HFF-Myc (cell line): Measurements from ENCODE around the gene POFUT2.

Experiments used
- DNase-seq: peaks from one replicate; pipeline ENCODE4 v3.0.0-alpha.2; 2011; ENCODE audit warnings: low read depth; ENCODE audit errors: extremely low read depth
- H3K4me3 ChIP-seq: replicated peaks from 2 replicates; pipeline ENCODE4 v1.5.1; 2011; ENCODE audit warnings: low read depth, mild to moderate bottlenecking, control low read depth, low read length
- TF ChIP-seq, protein P1 (sequence below): IDR thresholded peaks from 2 replicates; pipeline ENCODE4 v1.5.1; 2012; ENCODE audit warnings: mild to moderate bottlenecking, low read depth, low read length, control low read depth; ENCODE audit errors: missing control alignments

POFUT2 gene

DNA sequence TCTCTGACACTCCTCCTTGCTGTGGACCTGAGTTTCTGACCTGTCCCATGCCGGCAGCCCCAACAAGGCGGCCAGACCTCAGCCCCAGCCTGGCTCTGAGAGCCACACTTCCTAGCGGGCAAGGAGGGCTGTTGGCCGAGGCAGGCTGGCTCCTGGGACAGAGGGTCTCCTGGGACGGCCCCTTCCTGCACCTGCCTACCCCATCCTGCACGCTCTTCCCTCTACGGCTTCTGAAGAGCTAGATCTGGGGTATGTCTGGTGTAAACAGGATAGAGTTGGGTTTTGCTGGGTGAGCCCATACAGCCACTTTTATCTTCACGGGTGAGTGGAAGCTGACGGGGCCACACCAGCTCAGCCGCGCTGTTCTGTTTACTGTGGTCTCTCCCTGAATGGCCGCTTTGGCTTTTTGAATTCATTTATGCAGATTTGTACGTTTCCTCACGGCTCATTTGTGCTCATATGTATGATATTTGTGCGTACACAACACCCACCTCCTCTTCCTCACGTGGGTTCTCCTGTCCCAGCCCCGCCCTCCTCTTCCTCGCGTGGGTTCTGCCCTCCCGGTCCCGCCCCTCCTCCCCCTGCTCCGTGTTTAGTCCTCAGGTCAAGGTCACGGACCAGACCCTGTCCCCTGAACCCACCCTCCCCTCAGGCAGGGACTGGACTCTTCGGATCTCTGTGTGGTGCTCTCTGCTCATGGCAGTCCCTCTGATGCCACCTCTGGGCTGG, 34.7 kb upstream of the POFUT2 start:
- TF ChIP-seq, protein P1, sequence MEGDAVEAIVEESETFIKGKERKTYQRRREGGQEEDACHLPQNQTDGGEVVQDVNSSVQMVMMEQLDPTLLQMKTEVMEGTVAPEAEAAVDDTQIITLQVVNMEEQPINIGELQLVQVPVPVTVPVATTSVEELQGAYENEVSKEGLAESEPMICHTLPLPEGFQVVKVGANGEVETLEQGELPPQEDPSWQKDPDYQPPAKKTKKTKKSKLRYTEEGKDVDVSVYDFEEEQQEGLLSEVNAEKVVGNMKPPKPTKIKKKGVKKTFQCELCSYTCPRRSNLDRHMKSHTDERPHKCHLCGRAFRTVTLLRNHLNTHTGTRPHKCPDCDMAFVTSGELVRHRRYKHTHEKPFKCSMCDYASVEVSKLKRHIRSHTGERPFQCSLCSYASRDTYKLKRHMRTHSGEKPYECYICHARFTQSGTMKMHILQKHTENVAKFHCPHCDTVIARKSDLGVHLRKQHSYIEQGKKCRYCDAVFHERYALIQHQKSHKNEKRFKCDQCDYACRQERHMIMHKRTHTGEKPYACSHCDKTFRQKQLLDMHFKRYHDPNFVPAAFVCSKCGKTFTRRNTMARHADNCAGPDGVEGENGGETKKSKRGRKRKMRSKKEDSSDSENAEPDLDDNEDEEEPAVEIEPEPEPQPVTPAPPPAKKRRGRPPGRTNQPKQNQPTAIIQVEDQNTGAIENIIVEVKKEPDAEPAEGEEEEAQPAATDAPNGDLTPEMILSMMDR: no peak
- DNase-seq: no peak
- H3K4me3 ChIP-seq: no peak overlapping the region

DNA sequence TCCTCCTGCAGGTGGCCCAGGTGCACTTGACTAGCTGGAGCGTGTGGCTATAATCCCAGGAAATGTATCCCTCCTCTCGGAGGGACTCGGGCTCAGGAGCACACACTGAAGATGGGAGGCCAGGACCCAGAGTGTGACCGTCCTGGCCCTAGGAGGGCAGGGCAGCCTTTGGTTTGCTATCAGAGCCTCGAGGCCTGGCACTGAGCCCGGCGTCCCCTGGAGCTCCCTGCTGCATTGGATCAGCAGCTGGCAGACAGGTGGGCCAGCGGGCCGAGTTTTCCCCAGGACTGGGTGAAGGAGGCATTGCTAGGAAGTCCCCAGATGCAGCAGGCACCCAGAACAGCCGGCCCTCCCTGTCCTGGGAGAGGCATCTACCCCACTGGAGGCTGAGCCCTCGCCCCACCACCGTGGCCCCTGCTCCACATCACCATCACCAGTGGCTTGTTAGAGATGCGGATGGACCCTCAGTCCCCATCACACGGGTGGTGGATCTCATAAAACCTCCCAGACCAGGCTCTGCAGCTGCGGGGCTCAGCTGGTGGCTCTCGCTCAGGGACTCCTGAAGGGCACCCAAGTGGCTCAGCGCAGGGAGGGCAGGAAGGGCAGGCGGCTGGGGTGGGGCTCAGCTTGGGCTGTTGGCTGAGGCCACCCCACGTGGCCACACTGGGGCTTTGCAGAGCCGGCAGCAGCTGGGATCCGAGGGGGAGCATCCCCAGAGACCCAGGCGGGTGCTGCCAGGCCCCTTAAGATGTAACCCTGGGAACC, 32.7 kb upstream of the POFUT2 start:
- H3K4me3 ChIP-seq: no peak overlapping the region
- no peak for DNase-seq
- TF ChIP-seq, protein P1: no peak

DNA sequence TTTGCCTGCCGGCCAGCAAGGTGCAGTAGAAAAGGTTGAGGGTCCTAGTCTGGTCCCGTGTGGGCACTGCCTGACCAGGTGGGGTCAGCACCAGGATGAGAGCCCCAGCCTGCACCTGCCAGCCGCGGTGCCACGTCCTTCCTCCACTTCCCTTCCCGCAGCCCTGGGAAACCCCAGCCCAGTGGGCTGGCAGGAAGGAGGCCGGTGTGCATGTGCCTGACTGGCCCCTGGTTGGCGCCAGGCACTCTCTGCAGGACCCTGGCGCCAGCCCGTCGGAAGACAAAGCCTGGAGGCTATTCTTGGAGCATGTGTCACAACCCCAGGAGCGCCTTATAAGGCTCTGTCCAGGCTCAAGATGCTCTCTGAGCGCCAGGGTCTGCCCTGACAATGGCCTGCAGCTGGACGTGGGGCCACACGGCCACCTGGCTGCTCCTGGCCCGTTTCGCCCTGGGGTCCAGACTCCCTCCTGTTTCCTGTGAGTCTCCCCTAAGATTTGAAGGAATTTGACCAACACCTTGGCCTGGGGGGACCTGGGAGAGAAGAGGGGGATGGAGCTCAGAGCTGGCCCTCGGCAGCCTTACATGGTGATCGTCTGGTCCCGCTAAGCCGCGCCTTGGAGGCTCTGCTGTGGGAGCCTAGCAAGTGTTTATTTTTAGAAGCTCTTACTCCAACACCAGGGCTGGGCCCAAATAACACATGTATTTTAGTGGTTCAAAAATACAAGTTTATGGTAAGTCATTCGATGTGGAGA, 31.9 kb upstream of the POFUT2 start:
- TF ChIP-seq, protein P1: no peak
- no peak overlapping the region for H3K4me3 ChIP-seq
- no peak for DNase-seq

DNA sequence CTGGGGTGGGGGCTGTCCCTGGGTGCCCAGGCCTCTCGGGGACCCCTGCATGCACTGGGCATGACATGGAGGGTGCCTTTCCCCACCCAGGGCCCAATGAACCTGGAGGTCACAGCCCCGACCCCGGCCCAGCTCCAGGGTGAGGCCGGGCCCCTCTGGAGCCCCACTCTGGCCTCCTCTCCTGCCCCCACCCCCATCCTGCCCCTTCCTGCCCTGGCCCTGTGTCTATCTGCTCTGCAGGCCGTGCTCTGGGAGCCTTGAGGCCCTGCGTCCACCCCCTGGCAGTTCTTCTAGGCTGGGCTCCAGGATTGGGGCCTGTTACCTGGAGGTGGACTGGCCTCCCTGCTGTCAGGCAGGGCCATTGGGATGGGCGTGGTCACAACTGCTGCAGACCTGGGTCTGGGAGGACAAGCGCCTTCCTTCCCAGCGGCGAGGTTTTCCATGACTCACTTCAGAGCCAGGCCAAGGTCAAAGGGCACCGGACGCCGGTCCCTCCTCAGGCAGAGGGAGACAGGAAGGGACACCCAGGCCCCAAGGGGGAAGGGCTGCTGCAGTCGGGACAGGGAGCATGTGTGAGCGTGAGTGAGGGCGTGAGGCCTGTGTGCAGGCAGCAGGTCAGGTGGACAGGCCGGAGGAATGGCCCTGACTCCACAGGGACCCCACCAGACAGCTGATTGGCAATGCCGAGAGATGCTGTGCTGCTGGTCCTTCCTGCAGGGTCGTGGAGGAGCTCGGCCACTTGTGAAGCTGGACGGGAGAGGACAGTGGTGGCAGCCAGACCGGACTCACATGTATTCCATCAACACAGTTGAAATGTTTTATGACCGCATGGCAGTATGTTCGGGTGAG, 31.1 kb upstream of the POFUT2 start:
- TF ChIP-seq, protein P1: no peak
- no peak for DNase-seq
- no peak overlapping the region for H3K4me3 ChIP-seq

DNA sequence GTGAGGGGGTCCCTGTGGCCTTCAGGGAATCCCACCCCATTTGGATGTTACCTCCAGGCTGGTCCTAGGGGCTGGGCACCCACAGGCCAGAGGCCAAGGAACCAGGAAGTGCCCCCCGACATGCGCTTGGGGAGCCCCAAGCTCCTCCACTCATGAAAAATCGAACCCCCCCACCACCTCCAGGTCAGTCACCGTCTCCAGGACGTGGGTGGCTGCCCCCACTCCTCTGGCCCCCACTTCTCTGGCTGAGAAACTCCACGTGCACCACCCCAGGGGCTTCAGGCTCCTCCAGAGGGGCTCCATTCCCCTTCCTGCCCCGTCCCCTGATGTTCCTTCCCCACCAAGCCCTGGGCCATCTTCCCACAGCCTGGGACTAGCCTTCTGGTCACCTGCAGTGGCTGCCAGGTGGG, 30.5 kb upstream of the POFUT2 start:
- TF ChIP-seq, protein P1: no peak
- no peak overlapping the region for H3K4me3 ChIP-seq

More for the DNA sequence above, 30.5 kb upstream of the POFUT2 start:
- DNase-seq: no peak
